HepG2 (cell line): ENCODE data around the gene IP6K3. TPM values are rescaled to one million over a fixed set of nuclear protein-coding genes. Genes with fewer than 3 reads are reported as not detected.
A peak's percentile ranks its signal among the peaks of the same experiment; 100 is the strongest.

Experiments
- ELF1 ChIP-seq: sonication (generic); formaldehyde crosslinking; IDR thresholded peaks from 2 replicates; pipeline ENCODE4 v1.4.0; 2020; ENCODE audit warnings: missing genetic modification reagents
- JDP2 ChIP-seq: sonication (generic); formaldehyde crosslinking; IDR thresholded peaks from 2 replicates; pipeline ENCODE4 v1.8.1; 2022; ENCODE audit warnings: missing genetic modification reagents, borderline replicate concordance
- KDM5B ChIP-seq: sonication (generic); formaldehyde crosslinking; IDR thresholded peaks from 2 replicates; pipeline ENCODE4 v1.4.0; 2020; ENCODE audit warnings: missing genetic modification reagents, mild to moderate bottlenecking, borderline replicate concordance
- KDM6A ChIP-seq: IDR thresholded peaks from 2 replicates; pipeline ENCODE4 v1.6.1; 2016; ENCODE audit warnings: low read depth
- MAFF ChIP-seq: IDR thresholded peaks from 2 replicates; pipeline ENCODE4 v1.6.1; 2011; ENCODE audit warnings: low read depth, low read length, improper control_type of control experiment
- MED1 ChIP-seq: sonication (generic); formaldehyde crosslinking; IDR thresholded peaks from 2 replicates; pipeline ENCODE4 v1.4.0; 2020; ENCODE audit warnings: missing genetic modification reagents
- ZNF136 ChIP-seq: sonication (generic); formaldehyde crosslinking; IDR thresholded peaks from 2 replicates; pipeline ENCODE4 v1.8.1; 2022; ENCODE audit warnings: low read depth, mild to moderate bottlenecking, moderate library complexity, missing genetic modification reagents
- ZNF546 ChIP-seq: sonication (generic); formaldehyde crosslinking; conservative IDR thresholded peaks from 2 replicates; pipeline ENCODE4 v1.8.1; 2023; ENCODE audit warnings: mild to moderate bottlenecking, missing genetic modification reagents
- ZNF709 ChIP-seq: sonication (generic); formaldehyde crosslinking; IDR thresholded peaks from 2 replicates; pipeline ENCODE4 v1.5.0; 2020; ENCODE audit warnings: mild to moderate bottlenecking, missing genetic modification reagents
- ZSCAN9 ChIP-seq: IDR thresholded peaks from 2 replicates; pipeline ENCODE4 v1.6.1; 2016; ENCODE audit warnings: borderline replicate concordance
- polyA plus RNA-seq, 8 experiments: library from polyadenylated mRNA; depleted of rRNA in 3 of 8; stranded (reverse) in 7 of 8; unstranded in 1 of 8; fragments of >200 nt; fragmentation: Illumina TruSeq in 4 of 8; extraction: Trizol in 4 of 8; gene quantifications; 2 replicates each; pipeline versions ENCODE4 v1.2.1 to v1.2.3, GENCODE V29; 2011 to 2016; ENCODE audit warnings: low read depth in 4 of 8, missing spikeins in 1 of 8, mixed read lengths in 1 of 8; ENCODE audit not compliant: insufficient read depth in 1 of 8
- total RNA-seq, 5 experiments: library from RNA; depleted of rRNA; stranded (reverse); fragments of >200 nt; fragmentation: Illumina TruSeq; extraction: Trizol; gene quantifications; 2 replicates each; pipeline ENCODE4 v1.2.3, GENCODE V29; 2016; ENCODE audit warnings: low read depth in 1 of 5
- TF ChIP-seq, protein P1 (sequence below): sonication (generic); formaldehyde crosslinking; IDR thresholded peaks from 2 replicates; pipeline ENCODE4 v1.5.0; 2020; ENCODE audit warnings: mild to moderate bottlenecking, missing genetic modification reagents
- TF ChIP-seq, protein P2 (sequence below): sonication (generic); formaldehyde crosslinking; IDR thresholded peaks from 2 replicates; pipeline ENCODE4 v1.5.1; 2020; ENCODE audit warnings: missing genetic modification reagents, mild to moderate bottlenecking, borderline replicate concordance
- TF ChIP-seq, protein P3 (sequence below): sonication (generic); formaldehyde crosslinking; IDR thresholded peaks from 2 replicates; pipeline ENCODE4 v1.4.0; 2020; ENCODE audit warnings: missing genetic modification reagents, borderline replicate concordance
- TF ChIP-seq, protein P4 (sequence below): sonication (generic); formaldehyde crosslinking; IDR thresholded peaks from 2 replicates; pipeline ENCODE4; 2020; ENCODE audit warnings: missing genetic modification reagents, mild to moderate bottlenecking, borderline replicate concordance

Gene IP6K3
- total and polyA plus RNA-seq, 2 of the 13 experiments (the other 11 are each of a cell fraction or from before 2014, with no cell fraction given), result 0.11 to 0.18 TPM

DNA sequence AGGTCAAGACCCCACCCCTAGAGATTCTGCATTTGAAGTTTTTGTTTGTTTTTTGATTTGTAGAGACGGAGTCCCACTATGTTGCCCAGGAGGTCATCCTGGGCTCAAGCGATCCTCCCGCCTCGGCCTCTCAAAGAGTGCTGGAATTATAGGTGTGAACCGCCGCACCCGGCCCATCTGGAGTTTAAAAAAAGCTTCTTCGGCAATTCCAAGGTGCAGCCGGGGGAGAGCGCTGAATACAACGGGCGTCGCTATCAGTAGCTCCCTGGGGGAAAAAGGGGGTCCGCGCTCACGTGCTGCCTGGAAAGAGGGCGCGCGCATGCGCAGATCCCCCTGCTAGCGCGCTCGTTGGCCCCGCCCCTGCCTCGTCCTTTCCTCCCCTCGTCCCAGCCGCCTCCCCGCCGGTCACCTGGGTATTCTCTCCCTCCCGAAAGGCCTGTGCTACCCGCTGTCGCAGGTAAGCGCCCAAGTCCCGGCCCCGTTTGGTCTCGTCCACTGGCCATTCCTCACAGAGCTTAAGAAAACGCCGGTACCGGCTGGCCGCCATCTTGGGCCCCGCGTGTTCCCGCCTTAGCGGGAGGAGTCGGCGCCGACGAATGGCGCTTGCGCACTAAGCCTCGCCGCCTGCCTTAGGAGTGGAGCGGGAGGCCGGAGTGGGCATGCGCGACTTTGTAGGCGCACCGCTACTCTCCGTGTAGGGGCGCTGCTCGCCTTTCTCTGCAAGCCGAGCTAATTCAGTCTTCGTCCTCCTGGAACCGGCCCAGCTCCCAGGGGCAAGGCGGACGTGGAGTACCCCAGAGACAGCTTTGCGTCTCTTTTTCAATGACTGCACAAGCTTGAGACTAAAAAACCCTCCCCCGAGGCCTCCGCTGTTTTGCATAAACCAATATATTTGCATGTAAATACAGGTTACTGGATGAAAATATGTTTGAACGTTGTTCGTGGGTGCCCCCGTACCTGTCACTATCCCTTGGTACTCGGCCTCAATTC lies 35.3 kb downstream of the IP6K3 start, which contains the start of gene UQCC2 (continued):
- TF ChIP-seq, protein P1, sequence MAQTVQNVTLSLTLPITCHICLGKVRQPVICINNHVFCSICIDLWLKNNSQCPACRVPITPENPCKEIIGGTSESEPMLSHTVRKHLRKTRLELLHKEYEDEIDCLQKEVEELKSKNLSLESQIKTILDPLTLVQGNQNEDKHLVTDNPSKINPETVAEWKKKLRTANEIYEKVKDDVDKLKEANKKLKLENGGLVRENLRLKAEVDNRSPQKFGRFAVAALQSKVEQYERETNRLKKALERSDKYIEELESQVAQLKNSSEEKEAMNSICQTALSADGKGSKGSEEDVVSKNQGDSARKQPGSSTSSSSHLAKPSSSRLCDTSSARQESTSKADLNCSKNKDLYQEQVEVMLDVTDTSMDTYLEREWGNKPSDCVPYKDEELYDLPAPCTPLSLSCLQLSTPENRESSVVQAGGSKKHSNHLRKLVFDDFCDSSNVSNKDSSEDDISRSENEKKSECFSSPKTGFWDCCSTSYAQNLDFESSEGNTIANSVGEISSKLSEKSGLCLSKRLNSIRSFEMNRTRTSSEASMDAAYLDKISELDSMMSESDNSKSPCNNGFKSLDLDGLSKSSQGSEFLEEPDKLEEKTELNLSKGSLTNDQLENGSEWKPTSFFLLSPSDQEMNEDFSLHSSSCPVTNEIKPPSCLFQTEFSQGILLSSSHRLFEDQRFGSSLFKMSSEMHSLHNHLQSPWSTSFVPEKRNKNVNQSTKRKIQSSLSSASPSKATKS (CRISPR knock-in tag), result peak; percentile 81; the same call in 1 of the 2 replicates
- TF ChIP-seq MAFF (no peak), ZNF546 (CRISPR knock-in tag) (peak; percentile 86), MED1 (CRISPR knock-in tag) (peak; percentile 26; the same call in 1 of the 2 replicates), KDM6A (CRISPR knock-in tag) (no peak), ZNF709 (CRISPR knock-in tag) (peak; percentile 87; the same call in 1 of the 2 replicates), JDP2 (CRISPR knock-in tag) (no peak), KDM5B (peak; percentile 97; the same call in 1 of the 2 replicates), ZNF136 (CRISPR knock-in tag) (peak; percentile 88; the same call in 1 of the 2 replicates), ZSCAN9 (CRISPR knock-in tag) (peak; percentile 91), ELF1 (CRISPR knock-in tag) (peak; percentile 64)
- TF ChIP-seq, protein P2, sequence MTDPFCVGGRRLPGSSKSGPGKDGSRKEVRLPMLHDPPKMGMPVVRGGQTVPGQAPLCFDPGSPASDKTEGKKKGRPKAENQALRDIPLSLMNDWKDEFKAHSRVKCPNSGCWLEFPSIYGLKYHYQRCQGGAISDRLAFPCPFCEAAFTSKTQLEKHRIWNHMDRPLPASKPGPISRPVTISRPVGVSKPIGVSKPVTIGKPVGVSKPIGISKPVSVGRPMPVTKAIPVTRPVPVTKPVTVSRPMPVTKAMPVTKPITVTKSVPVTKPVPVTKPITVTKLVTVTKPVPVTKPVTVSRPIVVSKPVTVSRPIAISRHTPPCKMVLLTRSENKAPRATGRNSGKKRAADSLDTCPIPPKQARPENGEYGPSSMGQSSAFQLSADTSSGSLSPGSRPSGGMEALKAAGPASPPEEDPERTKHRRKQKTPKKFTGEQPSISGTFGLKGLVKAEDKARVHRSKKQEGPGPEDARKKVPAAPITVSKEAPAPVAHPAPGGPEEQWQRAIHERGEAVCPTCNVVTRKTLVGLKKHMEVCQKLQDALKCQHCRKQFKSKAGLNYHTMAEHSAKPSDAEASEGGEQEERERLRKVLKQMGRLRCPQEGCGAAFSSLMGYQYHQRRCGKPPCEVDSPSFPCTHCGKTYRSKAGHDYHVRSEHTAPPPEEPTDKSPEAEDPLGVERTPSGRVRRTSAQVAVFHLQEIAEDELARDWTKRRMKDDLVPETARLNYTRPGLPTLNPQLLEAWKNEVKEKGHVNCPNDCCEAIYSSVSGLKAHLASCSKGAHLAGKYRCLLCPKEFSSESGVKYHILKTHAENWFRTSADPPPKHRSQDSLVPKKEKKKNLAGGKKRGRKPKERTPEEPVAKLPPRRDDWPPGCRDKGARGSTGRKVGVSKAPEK (CRISPR knock-in tag), result no peak
- TF ChIP-seq, protein P3, sequence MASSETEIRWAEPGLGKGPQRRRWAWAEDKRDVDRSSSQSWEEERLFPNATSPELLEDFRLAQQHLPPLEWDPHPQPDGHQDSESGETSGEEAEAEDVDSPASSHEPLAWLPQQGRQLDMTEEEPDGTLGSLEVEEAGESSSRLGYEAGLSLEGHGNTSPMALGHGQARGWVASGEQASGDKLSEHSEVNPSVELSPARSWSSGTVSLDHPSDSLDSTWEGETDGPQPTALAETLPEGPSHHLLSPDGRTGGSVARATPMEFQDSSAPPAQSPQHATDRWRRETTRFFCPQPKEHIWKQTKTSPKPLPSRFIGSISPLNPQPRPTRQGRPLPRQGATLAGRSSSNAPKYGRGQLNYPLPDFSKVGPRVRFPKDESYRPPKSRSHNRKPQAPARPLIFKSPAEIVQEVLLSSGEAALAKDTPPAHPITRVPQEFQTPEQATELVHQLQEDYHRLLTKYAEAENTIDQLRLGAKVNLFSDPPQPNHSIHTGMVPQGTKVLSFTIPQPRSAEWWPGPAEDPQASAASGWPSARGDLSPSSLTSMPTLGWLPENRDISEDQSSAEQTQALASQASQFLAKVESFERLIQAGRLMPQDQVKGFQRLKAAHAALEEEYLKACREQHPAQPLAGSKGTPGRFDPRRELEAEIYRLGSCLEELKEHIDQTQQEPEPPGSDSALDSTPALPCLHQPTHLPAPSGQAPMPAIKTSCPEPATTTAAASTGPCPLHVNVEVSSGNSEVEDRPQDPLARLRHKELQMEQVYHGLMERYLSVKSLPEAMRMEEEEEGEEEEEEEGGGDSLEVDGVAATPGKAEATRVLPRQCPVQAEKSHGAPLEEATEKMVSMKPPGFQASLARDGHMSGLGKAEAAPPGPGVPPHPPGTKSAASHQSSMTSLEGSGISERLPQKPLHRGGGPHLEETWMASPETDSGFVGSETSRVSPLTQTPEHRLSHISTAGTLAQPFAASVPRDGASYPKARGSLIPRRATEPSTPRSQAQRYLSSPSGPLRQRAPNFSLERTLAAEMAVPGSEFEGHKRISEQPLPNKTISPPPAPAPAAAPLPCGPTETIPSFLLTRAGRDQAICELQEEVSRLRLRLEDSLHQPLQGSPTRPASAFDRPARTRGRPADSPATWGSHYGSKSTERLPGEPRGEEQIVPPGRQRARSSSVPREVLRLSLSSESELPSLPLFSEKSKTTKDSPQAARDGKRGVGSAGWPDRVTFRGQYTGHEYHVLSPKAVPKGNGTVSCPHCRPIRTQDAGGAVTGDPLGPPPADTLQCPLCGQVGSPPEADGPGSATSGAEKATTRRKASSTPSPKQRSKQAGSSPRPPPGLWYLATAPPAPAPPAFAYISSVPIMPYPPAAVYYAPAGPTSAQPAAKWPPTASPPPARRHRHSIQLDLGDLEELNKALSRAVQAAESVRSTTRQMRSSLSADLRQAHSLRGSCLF, result no peak; the same call in 1 of the 2 replicates
- TF ChIP-seq, protein P4, sequence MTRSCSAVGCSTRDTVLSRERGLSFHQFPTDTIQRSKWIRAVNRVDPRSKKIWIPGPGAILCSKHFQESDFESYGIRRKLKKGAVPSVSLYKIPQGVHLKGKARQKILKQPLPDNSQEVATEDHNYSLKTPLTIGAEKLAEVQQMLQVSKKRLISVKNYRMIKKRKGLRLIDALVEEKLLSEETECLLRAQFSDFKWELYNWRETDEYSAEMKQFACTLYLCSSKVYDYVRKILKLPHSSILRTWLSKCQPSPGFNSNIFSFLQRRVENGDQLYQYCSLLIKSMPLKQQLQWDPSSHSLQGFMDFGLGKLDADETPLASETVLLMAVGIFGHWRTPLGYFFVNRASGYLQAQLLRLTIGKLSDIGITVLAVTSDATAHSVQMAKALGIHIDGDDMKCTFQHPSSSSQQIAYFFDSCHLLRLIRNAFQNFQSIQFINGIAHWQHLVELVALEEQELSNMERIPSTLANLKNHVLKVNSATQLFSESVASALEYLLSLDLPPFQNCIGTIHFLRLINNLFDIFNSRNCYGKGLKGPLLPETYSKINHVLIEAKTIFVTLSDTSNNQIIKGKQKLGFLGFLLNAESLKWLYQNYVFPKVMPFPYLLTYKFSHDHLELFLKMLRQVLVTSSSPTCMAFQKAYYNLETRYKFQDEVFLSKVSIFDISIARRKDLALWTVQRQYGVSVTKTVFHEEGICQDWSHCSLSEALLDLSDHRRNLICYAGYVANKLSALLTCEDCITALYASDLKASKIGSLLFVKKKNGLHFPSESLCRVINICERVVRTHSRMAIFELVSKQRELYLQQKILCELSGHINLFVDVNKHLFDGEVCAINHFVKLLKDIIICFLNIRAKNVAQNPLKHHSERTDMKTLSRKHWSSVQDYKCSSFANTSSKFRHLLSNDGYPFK (CRISPR knock-in tag), result peak; percentile 94
